OCI-LY3 (cell line): ENCODE results near the gene FMR1.

ENCODE experiments used
- EZH2phosphoT487 ChIP-seq: fragments of 200-600 bp; shearing (Covaris generic); IDR thresholded peaks from 2 replicates; pipeline ENCODE4 v1.6.1; 2018; ENCODE audit warnings: antibody characterized with exemption, mixed run types, low read depth
- TF ChIP-seq, protein P1 (sequence below): fragments of 200-600, 300-600 bp; sonication (generic); IDR thresholded peaks from 2 replicates; pipeline ENCODE4 v1.5.1; 2014; ENCODE audit warnings: antibody characterized with exemption, low read length, low read depth

DNA sequence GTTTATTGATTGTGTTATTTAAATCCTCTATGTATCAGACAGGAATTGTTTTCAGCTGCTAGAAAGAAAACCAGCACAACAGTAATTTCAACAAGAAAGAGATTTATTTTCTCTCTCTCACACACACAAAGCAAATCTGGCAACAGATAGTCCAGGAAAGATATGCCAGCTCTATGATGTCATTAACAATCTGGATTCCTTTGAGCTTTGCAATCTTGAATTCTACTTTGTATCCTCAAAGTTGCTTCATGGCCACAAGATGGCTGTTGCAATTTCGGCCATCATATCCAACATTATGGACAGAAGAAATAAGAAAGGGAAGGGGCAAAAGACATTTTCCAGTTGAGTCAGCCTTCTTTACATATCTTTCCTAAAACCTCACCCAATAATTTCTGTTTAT lies 19.8 kb upstream of the FMR1 start:
- TF ChIP-seq, protein P1, sequence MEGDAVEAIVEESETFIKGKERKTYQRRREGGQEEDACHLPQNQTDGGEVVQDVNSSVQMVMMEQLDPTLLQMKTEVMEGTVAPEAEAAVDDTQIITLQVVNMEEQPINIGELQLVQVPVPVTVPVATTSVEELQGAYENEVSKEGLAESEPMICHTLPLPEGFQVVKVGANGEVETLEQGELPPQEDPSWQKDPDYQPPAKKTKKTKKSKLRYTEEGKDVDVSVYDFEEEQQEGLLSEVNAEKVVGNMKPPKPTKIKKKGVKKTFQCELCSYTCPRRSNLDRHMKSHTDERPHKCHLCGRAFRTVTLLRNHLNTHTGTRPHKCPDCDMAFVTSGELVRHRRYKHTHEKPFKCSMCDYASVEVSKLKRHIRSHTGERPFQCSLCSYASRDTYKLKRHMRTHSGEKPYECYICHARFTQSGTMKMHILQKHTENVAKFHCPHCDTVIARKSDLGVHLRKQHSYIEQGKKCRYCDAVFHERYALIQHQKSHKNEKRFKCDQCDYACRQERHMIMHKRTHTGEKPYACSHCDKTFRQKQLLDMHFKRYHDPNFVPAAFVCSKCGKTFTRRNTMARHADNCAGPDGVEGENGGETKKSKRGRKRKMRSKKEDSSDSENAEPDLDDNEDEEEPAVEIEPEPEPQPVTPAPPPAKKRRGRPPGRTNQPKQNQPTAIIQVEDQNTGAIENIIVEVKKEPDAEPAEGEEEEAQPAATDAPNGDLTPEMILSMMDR: no peak
- no peak for TF ChIP-seq EZH2phosphoT487
